LNCAP (cell line): ENCODE data around the gene ERGIC2.

Source experiments
- CTCF ChIP-seq: fragments of 450-650 bp; IDR thresholded peaks from 2 replicates; pipeline ENCODE4 v1.5.1; 2017; ENCODE audit warnings: mild to moderate bottlenecking

The ERGIC2 gene

GRCh38 chr12:29395356-29395755 is 14.4 kb upstream of the ERGIC2 start:
- TF ChIP-seq CTCF = no peak

- no peak for TF ChIP-seq CTCF
These were observed 8.4 kb upstream of the ERGIC2 start for GRCh38 chr12:29389295-29389919.

GRCh38 chr12:29382251-29382650 is 1.3 kb upstream of the ERGIC2 start:
- no peak for TF ChIP-seq CTCF

GRCh38 chr12:29376118-29376517 is 4.9 kb downstream of the ERGIC2 start:
- TF ChIP-seq CTCF = no peak

- no peak for TF ChIP-seq CTCF
These were observed 6.1 kb downstream of the ERGIC2 start for GRCh38 chr12:29374913-29375312.

GRCh38 chr12:29374012-29374411 is 7.0 kb downstream of the ERGIC2 start:
- TF ChIP-seq CTCF = no peak

GRCh38 chr12:29365091-29365490 is 15.9 kb downstream of the ERGIC2 start:
- TF ChIP-seq CTCF = no peak

GRCh38 chr12:29354954-29355353 is 26.0 kb downstream of the ERGIC2 start:
- no peak for TF ChIP-seq CTCF
